ENCODE measurements around the gene ADGRG2.

ADGRG2 gene

GRCh38 chrX:19057856-19058255, 64.4 kb downstream of the ADGRG2 start:
- no peak for ATAC-seq (ENCODE audit: insufficient read depth, low read depth)

GRCh38 chrX:19049110-19049509, 73.2 kb downstream of the ADGRG2 start:
- H3K79me2 ChIP-seq (ENCODE audit: insufficient read depth, low read length): no peaks in the 10 kb centered on the region
- H2AFZ ChIP-seq (ENCODE audit: low read depth, low read length): no peak overlapping the region
- H3K4me1 ChIP-seq (ENCODE audit: insufficient read depth, low read length): no peaks in the 10 kb centered on the region
- no peak for TF ChIP-seq CTCF (IDR thresholded peaks at IDR 0.05; ENCODE audit: borderline replicate concordance, extremely low read depth, low read length, poor library complexity, severe bottlenecking)
- no peak for TF ChIP-seq EZH2 (IDR thresholded peaks at IDR 0.05; ENCODE audit: borderline replicate concordance, low read depth, low read length, severe bottlenecking)
- H3K27ac ChIP-seq (ENCODE audit: low read length): no peak overlapping the region
- no peak overlapping the region for H3K9ac ChIP-seq (ENCODE audit: low read depth, low read length)
- H4K20me1 ChIP-seq (ENCODE audit: insufficient read depth, low read length): no peaks in the 10 kb centered on the region
- no peak for DNase-seq
- H3K36me3 ChIP-seq (ENCODE audit: insufficient read depth, low read length): no peaks in the 10 kb centered on the region
- no peak overlapping the region for H3K4me2 ChIP-seq (ENCODE audit: insufficient read depth, low read length)
- H3K9me3 ChIP-seq (ENCODE audit: insufficient read depth, low read length, severe bottlenecking): no peaks in the 10 kb centered on the region
- H3K27me3 ChIP-seq (ENCODE audit: insufficient read depth, low read length, poor library complexity): no peaks in the 10 kb centered on the region
- ATAC-seq (ENCODE audit: insufficient read depth, low read depth): no peak
- no peak overlapping the region for H3K4me3 ChIP-seq (ENCODE audit: low read depth in 1 of 2, low read length in 2 of 2)

More at GRCh38 chrX:19057856-19058255, 64.4 kb downstream of the ADGRG2 start:
- no peaks in the 10 kb centered on the region for H3K27me3 ChIP-seq (ENCODE audit: insufficient read depth, low read length, poor library complexity)
- H3K36me3 ChIP-seq (ENCODE audit: insufficient read depth, low read length): no peaks in the 10 kb centered on the region
- H3K4me3 ChIP-seq (ENCODE audit: low read depth in 1 of 2, low read length in 2 of 2): no peak overlapping the region
- no peaks in the 10 kb centered on the region for H3K79me2 ChIP-seq (ENCODE audit: insufficient read depth, low read length)
- no peak overlapping the region for H2AFZ ChIP-seq (ENCODE audit: low read depth, low read length)
- DNase-seq: no peak
- TF ChIP-seq EZH2 (IDR thresholded peaks at IDR 0.05; ENCODE audit: borderline replicate concordance, low read depth, low read length, severe bottlenecking) (no peak), CTCF (IDR thresholded peaks at IDR 0.05; ENCODE audit: borderline replicate concordance, extremely low read depth, low read length, poor library complexity, severe bottlenecking) (no peak)
- H3K4me1 ChIP-seq (ENCODE audit: insufficient read depth, low read length): no peaks in the 10 kb centered on the region
- H3K27ac ChIP-seq (ENCODE audit: low read length): no peak overlapping the region
- H3K9me3 ChIP-seq (ENCODE audit: insufficient read depth, low read length, severe bottlenecking): no peaks in the 10 kb centered on the region
- no peaks in the 10 kb centered on the region for H4K20me1 ChIP-seq (ENCODE audit: insufficient read depth, low read length)
- H3K4me2 ChIP-seq (ENCODE audit: insufficient read depth, low read length): no peak overlapping the region
- no peak overlapping the region for H3K9ac ChIP-seq (ENCODE audit: low read depth, low read length)

GRCh38 chrX:19046343-19047215, 75.7 kb downstream of the ADGRG2 start:
- TF ChIP-seq EZH2 (IDR thresholded peaks at IDR 0.05; ENCODE audit: borderline replicate concordance, low read depth, low read length, severe bottlenecking): no peak
- no peak for TF ChIP-seq CTCF (IDR thresholded peaks at IDR 0.05; ENCODE audit: borderline replicate concordance, extremely low read depth, low read length, poor library complexity, severe bottlenecking)

More at GRCh38 chrX:19046343-19047215, 75.7 kb downstream of the ADGRG2 start:
- no peaks in the 10 kb centered on the region for H3K36me3 ChIP-seq (ENCODE audit: insufficient read depth, low read length)
- no peaks in the 10 kb centered on the region for H3K27me3 ChIP-seq (ENCODE audit: insufficient read depth, low read length, poor library complexity)
- DNase-seq: no peak
- H4K20me1 ChIP-seq (ENCODE audit: insufficient read depth, low read length): no peaks in the 10 kb centered on the region
- no peaks in the 10 kb centered on the region for H3K4me1 ChIP-seq (ENCODE audit: insufficient read depth, low read length)
- no peak overlapping the region for H2AFZ ChIP-seq (ENCODE audit: low read depth, low read length)
- H3K79me2 ChIP-seq (ENCODE audit: insufficient read depth, low read length): no peaks in the 10 kb centered on the region
- H3K27ac ChIP-seq (ENCODE audit: low read length): no peak overlapping the region
- no peak for ATAC-seq (ENCODE audit: insufficient read depth, low read depth)
- H3K9ac ChIP-seq (ENCODE audit: low read depth, low read length): no peak overlapping the region
- H3K9me3 ChIP-seq (ENCODE audit: insufficient read depth, low read length, severe bottlenecking): no peaks in the 10 kb centered on the region
- no peak overlapping the region for H3K4me2 ChIP-seq (ENCODE audit: insufficient read depth, low read length)
- no peak overlapping the region for H3K4me3 ChIP-seq (ENCODE audit: low read depth in 1 of 2, low read length in 2 of 2)
